Muscle of leg (tissue), 16 donors: ENCODE data around the gene ZNF644. TPM values are rescaled to one million over a fixed set of nuclear protein-coding genes. Genes with fewer than 3 reads are reported as not detected.
"Not testable (repeated sequence)": the region's sequence is repeated elsewhere in the genome, so short reads cannot be mapped to it uniquely, and the experiment has no call there.

Source experiments
- DNase-seq: peaks from one replicate; pipeline ENCODE4 v3.0.0; 2013
- H3K27ac ChIP-seq: one replicate; pipeline ENCODE4 v1.5.1; 2013; ENCODE audit warnings: mild to moderate bottlenecking, low read length, control low read depth
- H3K27me3 ChIP-seq: one replicate; pipeline ENCODE4 v1.6.1; 2013; ENCODE audit warnings: low read length; ENCODE audit not compliant: control insufficient read depth, insufficient read depth
- H3K36me3 ChIP-seq: one replicate; pipeline ENCODE4 v1.6.1; 2013; ENCODE audit warnings: low read length; ENCODE audit not compliant: control insufficient read depth, insufficient read depth
- H3K4me1 ChIP-seq: one replicate; pipeline ENCODE4 v1.6.1; 2013; ENCODE audit warnings: low read length; ENCODE audit not compliant: control insufficient read depth, insufficient read depth
- H3K4me3 ChIP-seq: one replicate; pipeline ENCODE4 v1.5.1; 2013; ENCODE audit warnings: low read length, control low read depth
- H3K9me3 ChIP-seq: replicated peaks from 2 replicates; pipeline ENCODE4 v1.6.1; 2013; ENCODE audit warnings: low read depth, low read length; ENCODE audit not compliant: control insufficient read depth
- WGBS: methylation state at CpG from one replicate; pipeline ENCODE4 v1.1.5; 2013; ENCODE audit warnings: missing lambda C conversion rate; ENCODE audit not compliant: insufficient coverage; 5-methylcytosine and 5-hydroxymethylcytosine counted together
- long read RNA-seq, 11 donors: transcript quantifications; one replicate each; lab custom pipeline, GENCODE V29; 2026
- polyA plus RNA-seq, 8 donors: library from polyadenylated mRNA; unstranded; fragments of 120-200 nt; gene quantifications; one replicate each; pipeline versions ENCODE4 v1.2.1 to v1.2.3, GENCODE V29; 2013; ENCODE audit warnings: inconsistent platforms in 1 of 8, low replicate concordance in 1 of 8; ENCODE audit not compliant: insufficient read length in 8 of 8, insufficient read depth in 1 of 8
- total RNA-seq: library from RNA; stranded (reverse); fragments of 120-200 nt; gene quantifications from one replicate; pipeline ENCODE4 v1.2.4, GENCODE V29; 2013

Gene ZNF644
- total RNA-seq, result 65.6 TPM
- 10 to 100 TPM; 26.1 to 45.1 (median 37.1) TPM for polyA plus RNA-seq
- long read RNA-seq, donor 1, partial matches to known transcripts, result 0 of 3 reads
- long read RNA-seq, donor 1, other reads (novel, unspliced or antisense), result 0 of 3 reads
- long read RNA-seq, donor 2, partial matches to known transcripts, result 0 of 1 reads
- long read RNA-seq, donor 2, other reads (novel, unspliced or antisense), result 0 of 1 reads
- long read RNA-seq, donor 3, full-length matches to known transcripts, result 7 of 7 reads
- long read RNA-seq, donor 3, partial matches to known transcripts, result 0 of 7 reads
- long read RNA-seq, donor 3, other reads (novel, unspliced or antisense), result 0 of 7 reads
- long read RNA-seq, donor 4, transcript ZNF644-211 (3 exons, 514 nt), result major isoform, 6 of 19 reads
- long read RNA-seq, donor 4, partial matches to known transcripts, result 11 of 19 reads
- long read RNA-seq, donor 4, other reads (novel, unspliced or antisense), result 0 of 19 reads
- long read RNA-seq, donor 5, transcript ZNF644-211 (3 exons, 514 nt), result major isoform, 10 of 24 reads
- long read RNA-seq, donor 5, partial matches to known transcripts, result 9 of 24 reads
- long read RNA-seq, donor 5, other reads (novel, unspliced or antisense), result 0 of 24 reads
- long read RNA-seq, donor 6, full-length matches to known transcripts, result 8 of 8 reads
- long read RNA-seq, donor 6, partial matches to known transcripts, result 0 of 8 reads
- long read RNA-seq, donor 6, other reads (novel, unspliced or antisense), result 0 of 8 reads
- long read RNA-seq, donor 7, partial matches to known transcripts, result 0 of 8 reads
- long read RNA-seq, donor 7, other reads (novel, unspliced or antisense), result 0 of 8 reads
- long read RNA-seq, donor 8, full-length matches to known transcripts, result 11 of 11 reads
- long read RNA-seq, donor 8, partial matches to known transcripts, result 0 of 11 reads
- long read RNA-seq, donor 8, other reads (novel, unspliced or antisense), result 0 of 11 reads
- long read RNA-seq, donor 9, transcript ZNF644-211 (3 exons, 514 nt), result major isoform, 9 of 10 reads
- long read RNA-seq, donor 9, partial matches to known transcripts, result 0 of 10 reads
- long read RNA-seq, donor 9, other reads (novel, unspliced or antisense), result 0 of 10 reads
- long read RNA-seq, donor 10, full-length matches to known transcripts, result 13 of 30 reads
- long read RNA-seq, donor 10, partial matches to known transcripts, result 17 of 30 reads
- long read RNA-seq, donor 10, other reads (novel, unspliced or antisense), result 0 of 30 reads
- long read RNA-seq, donor 11, partial matches to known transcripts, result 0 of 5 reads
- long read RNA-seq, donor 11, other reads (novel, unspliced or antisense), result 0 of 5 reads

- Histone ChIP-seq H3K27ac (peak within 1 kb of the TSS; percentile 100), H3K27me3 (no peaks in the 10 kb centered on the region), H3K9me3 (no peaks in the 10 kb centered on the region), H3K4me1 (peaks cover 8% of the 10 kb centered on the region), H3K36me3 (no peaks in the 10 kb centered on the region), H3K4me3 (peak within 1 kb of the TSS; percentile 93)
- DNase-seq, result peak; percentile 96
- WGBS, result under 1% methylated on average over 66 of the region's 70 CpGs
These were observed at the start of gene ZNF644 for GRCh38 chr1:91021686-91022517. Gene ZNF644, minus strand, starts transcription at chr1:91022035. Its CDS starts 39,682 bp downstream, at chr1:90982353.

GRCh38 chr1:91070298-91070697 is 48.5 kb upstream of the ZNF644 start:
- Histone ChIP-seq H3K4me1 (no peaks in the 10 kb centered on the region), H3K4me3 (no peak overlapping the region), H3K27me3 (no peaks in the 10 kb centered on the region), H3K27ac (no peak overlapping the region), H3K36me3 (no peaks in the 10 kb centered on the region), H3K9me3 (no peaks in the 10 kb centered on the region)
- 8% methylated on average over 2 of the region's 3 CpGs for WGBS
- DNase-seq, result no peak

DNA sequence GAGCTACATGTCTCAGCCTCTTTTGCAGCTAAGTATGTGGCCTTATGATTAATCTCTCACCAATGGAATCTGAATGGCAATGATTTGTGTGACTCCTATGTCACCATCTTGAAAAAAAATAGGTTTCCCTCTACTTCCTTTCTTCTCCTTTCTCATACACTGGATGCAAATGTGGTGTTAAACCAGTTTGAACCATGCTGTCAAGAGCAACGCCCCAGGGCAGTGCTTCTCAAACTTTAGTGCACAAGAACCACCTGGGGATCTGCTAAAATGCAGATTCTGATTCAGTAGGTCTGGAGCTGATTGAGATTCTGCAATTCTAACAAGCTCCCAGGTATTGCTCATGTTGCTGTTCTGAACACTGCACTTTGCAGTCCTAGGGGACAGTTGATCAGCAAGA is 44.7 kb upstream of the ZNF644 start:
- Histone ChIP-seq H3K27me3 (no peaks in the 10 kb centered on the region), H3K27ac (no peak overlapping the region), H3K9me3 (no peaks in the 10 kb centered on the region), H3K4me1 (no peaks in the 10 kb centered on the region), H3K4me3 (no peak overlapping the region), H3K36me3 (no peaks in the 10 kb centered on the region)
- WGBS, result no CpG with 5 or more reads among the region's 1 CpG
- no peak for DNase-seq

DNA sequence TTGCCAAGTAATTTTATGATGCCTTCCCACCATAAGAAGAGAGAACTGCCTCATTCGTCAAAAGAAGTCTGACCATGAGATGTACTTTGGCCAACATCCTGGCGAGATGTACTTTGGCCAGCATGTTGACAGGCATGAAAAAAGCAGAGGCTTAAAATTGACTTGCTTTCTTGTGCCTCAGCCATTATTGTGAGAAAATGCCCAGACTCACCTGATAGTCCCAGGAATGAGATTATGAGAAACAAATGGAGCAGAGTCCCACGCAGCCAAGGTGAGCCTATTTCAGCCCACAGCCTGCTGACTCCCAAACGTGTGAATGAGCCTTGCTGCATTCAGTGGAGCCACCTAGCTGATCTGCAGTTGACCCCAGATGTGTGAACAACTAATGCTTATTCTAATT is 43.5 kb upstream of the ZNF644 start:
- Histone ChIP-seq H3K4me3 (no peak overlapping the region), H3K27me3 (no peaks in the 10 kb centered on the region), H3K4me1 (no peaks in the 10 kb centered on the region), H3K27ac (no peak overlapping the region), H3K9me3 (no peaks in the 10 kb centered on the region), H3K36me3 (no peaks in the 10 kb centered on the region)
- DNase-seq, result no peak
- WGBS, result 72% methylated on average over 3 of the region's 4 CpGs

DNA sequence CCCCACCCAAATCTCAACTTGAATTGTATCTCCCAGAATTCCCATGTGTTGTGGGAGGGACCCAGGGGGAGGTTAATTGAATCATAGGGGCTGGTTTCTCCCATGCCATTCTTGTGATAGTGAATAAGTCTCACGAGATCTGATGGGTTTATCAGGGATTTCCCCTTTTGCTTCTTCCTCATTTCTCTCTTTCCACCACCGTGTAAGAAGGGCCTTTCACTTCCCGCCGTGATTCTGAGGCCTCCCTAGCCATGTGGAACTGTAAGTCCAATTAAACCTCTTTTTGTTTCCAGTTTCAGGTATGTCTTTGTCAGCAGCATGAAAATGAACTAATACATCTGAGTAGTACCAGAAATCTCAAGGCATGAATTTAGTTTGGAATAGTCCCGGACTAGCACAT is 41.6 kb upstream of the ZNF644 start:
- DNase-seq, H3K9me3 ChIP-seq, H3K36me3 ChIP-seq, H3K27ac ChIP-seq, H3K4me1 ChIP-seq, H3K27me3 ChIP-seq, H3K4me3 ChIP-seq: not testable (repeated sequence)
- no CpG with 5 or more reads among the region's 5 CpGs for WGBS

DNA sequence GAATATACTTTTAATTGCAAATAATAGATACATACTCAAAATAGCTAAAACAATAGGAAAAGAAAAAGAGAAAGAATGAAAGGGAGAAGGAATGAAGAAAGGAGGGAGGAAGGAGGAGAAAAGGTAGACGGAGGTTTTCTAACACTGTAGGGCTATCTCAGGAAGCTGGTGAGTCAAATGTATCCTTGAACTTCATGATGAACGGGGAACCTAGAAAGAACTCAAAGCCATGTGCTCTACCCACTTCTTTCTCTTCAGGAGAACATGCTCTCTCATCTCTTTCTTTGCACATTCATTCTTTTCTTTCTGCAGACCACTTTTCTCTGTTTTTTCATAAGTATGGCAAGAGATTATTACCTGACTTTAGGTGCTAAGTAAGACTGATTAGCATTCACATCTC is 37.3 kb upstream of the ZNF644 start:
- Histone ChIP-seq H3K9me3 (no peaks in the 10 kb centered on the region), H3K27ac (no peak overlapping the region), H3K4me3 (no peak overlapping the region), H3K36me3 (no peaks in the 10 kb centered on the region), H3K4me1 (no peaks in the 10 kb centered on the region), H3K27me3 (no peaks in the 10 kb centered on the region)
- 75% methylated on average over 2 of the region's 2 CpGs for WGBS
- no peak for DNase-seq

GRCh38 chr1:91057784-91058183 is 35.9 kb upstream of the ZNF644 start:
- Histone ChIP-seq H3K4me1 (no peaks in the 10 kb centered on the region), H3K27ac (no peak overlapping the region), H3K36me3 (no peaks in the 10 kb centered on the region), H3K9me3 (no peaks in the 10 kb centered on the region), H3K27me3 (no peaks in the 10 kb centered on the region), H3K4me3 (no peak overlapping the region)
- no CpG with 5 or more reads among the region's 2 CpGs for WGBS
- DNase-seq, result peak; percentile 32

DNA sequence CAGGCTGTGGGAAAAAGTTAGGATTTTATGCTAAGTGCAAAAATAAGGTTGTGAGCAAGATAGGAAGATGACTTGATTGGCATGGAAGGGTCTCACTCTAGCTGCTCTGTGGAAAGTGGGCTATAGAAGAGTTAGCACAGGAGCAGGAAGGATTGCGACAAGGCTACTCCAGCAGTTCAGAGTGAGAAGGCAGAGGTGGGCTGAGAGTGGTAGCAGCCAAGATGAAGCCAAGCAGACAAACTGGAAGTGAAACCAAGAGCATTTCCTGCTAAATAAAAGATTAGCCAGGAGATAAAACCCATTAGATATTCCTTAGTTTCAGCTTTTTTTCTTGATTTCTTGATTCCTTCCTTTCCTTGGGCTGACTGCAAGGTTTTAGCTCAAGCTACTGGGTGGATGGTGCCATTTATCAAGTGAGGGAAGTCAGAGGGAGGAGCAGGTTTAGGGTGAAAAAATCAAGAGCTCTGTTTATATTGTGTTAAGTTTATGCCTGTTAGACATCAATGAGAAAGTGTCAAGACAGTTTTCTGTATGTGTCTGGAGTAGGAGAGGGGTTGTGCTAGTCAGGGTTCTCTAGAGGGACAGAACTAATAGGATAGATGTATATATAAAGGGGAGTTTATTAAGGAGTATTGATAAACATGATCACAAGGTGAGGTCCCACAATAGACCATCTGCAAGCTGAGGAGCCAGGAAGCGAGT is 33.1 kb upstream of the ZNF644 start:
- 81% methylated on average over 2 of the region's 2 CpGs for WGBS
- no peak overlapping the region for H3K27ac ChIP-seq
- H3K27me3 ChIP-seq, result no peaks in the 10 kb centered on the region
- H3K4me1 ChIP-seq, result no peaks in the 10 kb centered on the region
- H3K36me3 ChIP-seq, result no peaks in the 10 kb centered on the region
- no peaks in the 10 kb centered on the region for H3K9me3 ChIP-seq
- H3K4me3 ChIP-seq, result no peak overlapping the region
- no peak for DNase-seq

DNA sequence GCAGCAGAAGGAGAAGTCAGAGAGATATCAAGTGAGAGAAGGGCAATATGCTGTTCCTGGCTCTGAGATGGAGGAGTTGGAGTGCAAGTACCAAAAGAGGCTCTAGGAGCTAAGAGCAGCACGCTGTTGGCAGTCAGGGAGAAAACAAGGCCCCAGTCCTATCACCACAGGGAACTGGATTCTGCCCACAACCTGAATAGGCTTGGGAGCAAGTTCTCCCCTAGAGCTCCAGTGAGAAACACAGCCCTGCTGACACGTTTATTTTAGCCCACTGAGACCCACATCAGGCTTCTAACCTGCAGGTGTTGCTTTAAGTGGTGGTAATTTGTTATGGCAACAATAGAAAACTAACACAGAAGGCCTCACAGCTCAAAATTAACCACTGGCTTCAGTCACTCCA is 31.8 kb upstream of the ZNF644 start:
- WGBS, result no CpG with 5 or more reads among the region's 2 CpGs
- no peaks in the 10 kb centered on the region for H3K9me3 ChIP-seq

More for the DNA sequence above, 31.8 kb upstream of the ZNF644 start:
- Histone ChIP-seq H3K36me3 (no peaks in the 10 kb centered on the region), H3K4me1 (no peaks in the 10 kb centered on the region), H3K27ac (no peak overlapping the region), H3K27me3 (no peaks in the 10 kb centered on the region), H3K4me3 (no peak overlapping the region)
- DNase-seq, result no peak
